ENCODE results near the gene KLRF1.
"Not testable (repeated sequence)": the region's sequence is repeated elsewhere in the genome, so short reads cannot be mapped to it uniquely, and the experiment has no call there.

The KLRF1 gene

GRCh38 chr12:9870286-9870866 is 43.1 kb downstream of the KLRF1 start:
- DNase-seq = no peak

GRCh38 chr12:9872162-9872561 is 44.9 kb downstream of the KLRF1 start:
- DNase-seq = no peak

GRCh38 chr12:9872742-9873141 is 45.5 kb downstream of the KLRF1 start:
- no peak for DNase-seq

GRCh38 chr12:9876120-9876519 is 48.8 kb downstream of the KLRF1 start:
- DNase-seq = not testable (repeated sequence)

- DNase-seq = no peak
Measured at GRCh38 chr12:9880532-9881078, 53.3 kb downstream of the KLRF1 start.

- DNase-seq = no peak
Measured at GRCh38 chr12:9881246-9881645, 54.0 kb downstream of the KLRF1 start, which contains the start of gene KLRF2. KLRF2 (plus strand) TSS chr12:9881489; CDS start chr12:9881596, 107 bp downstream.

- no peak for DNase-seq
Measured at GRCh38 chr12:9881988-9882387, 54.7 kb downstream of the KLRF1 start.

- no peak for DNase-seq
Measured at GRCh38 chr12:9883175-9883574, 55.9 kb downstream of the KLRF1 start.

GRCh38 chr12:9888665-9889273 is 61.5 kb downstream of the KLRF1 start:
- no peak for DNase-seq

All from right hindlimb (tissue), 1 donor.